ENCODE results near the gene MZT2A.

GRCh38 chr2:131493199-131493968 lies 1.2 kb upstream of the MZT2A start:
- TF ChIP-seq POLR2AphosphoS5 (IDR thresholded peaks at IDR 0.05), result no peak
- TF ChIP-seq CTCF (IDR thresholded peaks at IDR 0.05), result no peak
